ENCODE results near the gene NETO2.
"Not testable (repeated sequence)": the region's sequence is repeated elsewhere in the genome, so short reads cannot be mapped to it uniquely, and the experiment has no call there.

NETO2 gene

GRCh38 chr16:47134550-47134949, 9.2 kb downstream of the NETO2 start:
- no peak for DNase-seq

DNA sequence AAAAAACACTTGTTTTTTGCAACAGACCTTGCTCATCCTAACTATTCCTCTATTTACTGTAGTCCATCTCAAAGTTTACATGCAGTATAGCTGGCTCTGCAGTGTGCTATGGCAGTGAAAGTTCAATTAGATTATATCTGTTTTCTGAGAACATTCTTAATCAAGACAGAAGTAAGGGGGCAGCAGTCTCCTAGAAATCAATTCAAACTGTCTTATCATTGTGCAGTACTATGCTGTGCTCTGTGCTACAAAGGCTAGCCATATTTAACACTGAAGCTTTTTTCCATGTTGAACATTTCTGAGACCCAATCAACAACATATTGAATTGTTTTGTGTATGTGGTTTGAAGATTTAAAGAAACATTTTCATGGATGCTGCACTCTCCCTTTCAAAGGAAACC, 11.4 kb downstream of the NETO2 start:
- DNase-seq = no peak

DNA sequence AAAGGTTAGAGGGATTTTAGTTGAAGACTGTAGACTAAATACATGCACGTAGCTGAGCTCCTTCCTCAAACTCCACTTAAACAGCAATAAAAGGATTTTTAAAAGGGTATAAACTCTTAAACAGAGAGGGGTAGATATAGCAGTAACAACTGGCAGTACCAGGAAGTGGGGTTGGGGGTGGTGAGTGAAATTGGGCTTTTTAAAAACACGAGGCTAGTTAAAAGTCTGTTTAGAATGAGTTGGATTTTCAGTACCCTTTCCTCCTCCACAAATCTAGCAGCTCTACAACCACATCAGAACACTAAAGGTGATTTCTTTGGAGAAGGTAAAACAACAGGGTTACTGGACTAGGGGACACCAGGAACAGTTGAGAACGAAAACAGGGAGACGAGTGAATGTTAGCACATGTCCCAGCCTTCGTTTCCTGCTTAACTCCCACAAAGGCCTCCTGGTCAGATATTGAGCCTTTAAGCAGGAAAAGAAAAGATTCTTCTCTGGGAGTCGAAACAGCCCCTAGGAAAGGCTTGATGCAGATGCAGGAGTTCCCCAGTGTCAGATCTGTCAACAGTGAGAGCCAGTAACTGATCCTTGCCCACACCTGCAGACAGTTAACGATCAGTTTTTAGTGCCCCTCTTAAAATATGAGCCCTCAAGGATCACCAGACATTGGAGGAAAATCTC, 13.8 kb downstream of the NETO2 start:
- DNase-seq = no peak

DNA sequence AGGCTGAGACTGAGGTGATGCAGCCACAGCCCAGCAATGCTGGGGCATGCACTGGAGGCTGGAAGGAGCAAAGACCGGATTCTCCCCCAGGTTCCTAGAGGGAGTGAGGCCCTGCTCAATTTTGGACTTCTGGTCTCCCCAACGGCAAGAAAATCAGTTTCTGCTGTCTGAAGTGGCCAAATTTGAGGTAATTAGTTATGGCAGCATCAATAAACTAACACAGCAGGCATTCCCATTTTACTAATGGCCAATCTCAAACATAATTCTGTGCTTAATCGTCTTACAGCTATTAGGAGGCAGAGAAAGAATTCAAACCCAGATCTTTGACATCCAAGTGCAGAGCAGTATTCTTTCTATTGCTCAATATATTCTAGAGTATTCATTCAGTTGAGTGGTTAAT, 16.2 kb downstream of the NETO2 start:
- no peak for DNase-seq

DNA sequence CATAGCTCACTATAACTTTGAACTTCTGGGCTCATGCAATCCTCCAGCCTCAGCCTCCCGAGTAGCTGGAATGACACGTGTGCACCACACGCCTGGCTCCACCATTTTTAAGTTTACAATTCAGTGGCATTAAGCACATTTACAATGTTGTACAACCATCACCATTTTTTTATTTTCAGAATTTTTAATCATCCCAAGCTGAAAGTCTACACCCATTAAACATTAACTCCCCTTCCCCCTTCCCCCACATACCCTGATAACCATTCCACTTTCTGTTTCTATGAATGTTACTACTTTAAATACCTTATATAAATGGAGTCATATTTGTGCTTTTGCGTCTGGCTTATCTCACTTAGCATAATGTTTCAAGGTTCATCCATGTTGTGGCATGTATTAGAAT, 18.0 kb downstream of the NETO2 start:
- no peak for DNase-seq

DNA sequence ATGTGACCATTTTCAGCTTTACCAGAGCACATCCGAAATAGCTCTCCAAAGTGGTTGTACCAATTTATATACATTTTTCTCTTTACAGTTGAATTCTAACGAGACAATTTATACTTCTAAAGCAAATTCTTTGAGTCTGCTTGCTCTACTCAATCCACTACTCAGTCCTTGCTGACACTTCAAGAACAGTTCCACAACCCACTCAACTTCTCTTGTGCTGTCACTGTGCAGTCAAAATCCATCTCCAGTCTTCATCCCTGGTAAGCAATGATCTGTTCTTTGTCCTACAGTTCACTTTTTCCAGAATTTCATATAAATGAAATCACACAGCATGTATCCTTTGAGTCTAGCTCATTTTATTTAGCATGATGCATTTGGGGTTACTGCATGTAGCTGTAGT, 30.6 kb downstream of the NETO2 start:
- no peak for DNase-seq

DNA sequence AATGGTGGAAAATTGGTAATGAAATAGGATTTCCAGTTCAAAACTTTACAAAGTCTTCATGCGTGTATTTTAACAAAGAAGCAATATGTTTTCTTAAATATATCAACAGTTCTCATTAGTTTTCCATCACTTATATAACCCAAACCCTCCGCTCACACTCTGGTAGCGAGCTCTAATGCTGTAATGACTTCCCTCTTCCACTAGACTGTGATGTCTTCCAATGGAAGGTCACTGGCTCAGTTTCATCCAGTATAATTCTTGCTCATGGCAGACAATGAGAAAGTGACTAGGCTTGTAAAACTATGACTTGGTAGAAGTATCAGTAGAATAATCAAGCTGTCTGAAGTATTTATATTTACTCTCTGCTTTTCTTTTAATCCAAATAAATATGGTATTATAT, 32.8 kb downstream of the NETO2 start:
- no peak for DNase-seq

- DNase-seq = no peak
Observed at GRCh38 chr16:47109361-47109760, 34.4 kb downstream of the NETO2 start.

GRCh38 chr16:47102921-47103320, 40.8 kb downstream of the NETO2 start:
- not testable (repeated sequence) for DNase-seq

DNA sequence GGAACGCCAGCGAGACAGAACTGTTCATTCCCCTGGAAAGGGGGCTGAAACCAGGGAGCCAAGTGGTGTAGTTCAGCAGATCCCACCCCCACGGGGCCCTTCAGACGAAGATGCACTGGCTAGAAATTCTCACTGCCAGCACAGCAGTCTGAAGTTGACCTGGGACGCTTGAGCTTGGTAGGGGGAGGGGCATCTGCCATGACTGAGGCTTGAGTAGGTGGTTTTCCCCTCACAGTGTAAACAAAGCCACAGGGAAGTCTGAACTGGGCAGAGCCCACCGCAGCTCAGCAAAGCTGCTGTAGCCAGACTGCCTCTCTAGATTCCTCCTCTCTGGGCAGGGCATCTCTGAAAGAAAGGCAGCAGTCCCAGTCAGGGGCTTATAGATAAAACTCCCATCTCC, 46.6 kb downstream of the NETO2 start:
- DNase-seq = peak; percentile 29

GRCh38 chr16:47096297-47096696, 47.4 kb downstream of the NETO2 start:
- peak; percentile 56 for DNase-seq

- DNase-seq = no peak
Observed at GRCh38 chr16:47084198-47084597, 59.5 kb downstream of the NETO2 start.

- DNase-seq = no peak
Observed at GRCh38 chr16:47082099-47082865, 61.5 kb downstream of the NETO2 start.

GRCh38 chr16:47081115-47081514, 62.6 kb downstream of the NETO2 start:
- no peak for DNase-seq

GRCh38 chr16:47079860-47080259, 63.9 kb downstream of the NETO2 start:
- no peak for DNase-seq

GRCh38 chr16:47073223-47074155, 70.3 kb downstream of the NETO2 start:
- no peak for DNase-seq

DNA sequence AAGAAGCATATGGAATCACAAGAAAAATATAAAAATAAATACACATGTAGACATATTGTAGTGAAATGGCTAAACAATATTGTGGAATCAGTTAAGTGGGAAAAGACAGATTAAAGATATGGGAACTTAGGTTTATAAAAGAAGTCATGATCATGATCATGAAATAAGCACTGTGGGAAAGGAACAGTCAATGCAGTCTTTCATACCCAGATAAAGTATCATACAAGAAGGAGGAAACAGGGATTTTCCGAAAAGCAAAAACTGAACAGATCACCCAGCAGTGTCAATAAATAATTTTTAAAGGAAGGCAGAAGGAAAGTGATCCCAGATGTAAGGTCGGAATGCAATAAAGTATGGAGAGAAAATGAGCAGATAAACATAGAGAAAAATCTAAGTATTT, 71.6 kb downstream of the NETO2 start:
- no peak for DNase-seq

DNA sequence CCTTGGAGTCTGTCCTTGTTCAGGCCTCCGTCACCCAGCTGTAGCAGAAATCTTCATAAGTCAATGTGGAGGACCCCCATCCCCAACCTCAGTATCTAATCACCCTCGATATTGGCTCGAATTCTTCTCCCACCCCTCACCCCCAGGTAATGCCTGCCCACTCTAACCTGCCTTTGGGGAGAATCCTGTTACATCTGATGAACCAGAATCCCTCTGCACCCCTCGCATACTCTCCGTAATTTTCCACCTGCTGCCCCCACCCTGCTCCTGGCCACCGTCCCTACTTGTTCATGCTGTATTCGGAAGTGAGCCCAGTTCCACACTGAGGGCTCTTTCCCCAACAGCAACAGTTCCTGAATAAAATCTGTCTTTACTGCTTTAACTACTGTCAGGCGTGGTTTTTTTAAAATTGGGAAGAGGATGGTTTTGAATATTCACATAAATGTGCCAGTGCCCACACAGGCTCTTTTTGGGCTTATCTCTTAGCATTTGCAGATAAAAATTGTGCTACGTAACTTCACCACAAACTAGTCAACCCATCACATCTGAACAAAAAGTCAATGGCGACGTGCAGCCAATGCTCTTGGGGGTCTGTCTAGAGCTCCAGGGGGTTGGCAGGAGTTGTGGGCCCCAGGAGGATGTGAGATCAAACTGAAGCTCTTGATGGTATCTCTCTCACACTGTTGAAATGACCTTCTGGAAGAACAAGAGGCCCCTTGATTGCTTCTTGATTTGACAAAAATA, 73.7 kb downstream of the NETO2 start:
- DNase-seq = no peak

DNA sequence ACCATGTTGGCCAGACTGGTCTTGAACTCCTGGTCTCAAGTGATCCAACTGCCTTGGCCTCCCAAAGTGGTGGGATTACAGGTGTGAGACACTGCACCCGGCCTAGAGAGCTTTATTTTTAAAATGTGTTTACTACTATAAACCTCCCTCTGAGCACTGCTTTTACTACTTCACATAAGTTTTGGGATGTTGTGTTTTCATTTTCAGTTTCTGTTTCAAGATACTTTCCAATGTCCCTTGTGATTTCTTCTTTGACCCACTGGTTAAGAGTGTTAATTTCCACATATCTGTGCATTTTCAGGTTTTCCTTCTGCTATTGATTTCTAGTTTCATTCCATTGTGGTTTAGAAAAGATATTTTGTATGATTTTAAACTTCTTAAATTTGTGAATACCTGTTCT, 74.4 kb downstream of the NETO2 start:
- DNase-seq = no peak

- no peak for DNase-seq
Observed at GRCh38 chr16:47067203-47067602, 76.5 kb downstream of the NETO2 start.

DNA sequence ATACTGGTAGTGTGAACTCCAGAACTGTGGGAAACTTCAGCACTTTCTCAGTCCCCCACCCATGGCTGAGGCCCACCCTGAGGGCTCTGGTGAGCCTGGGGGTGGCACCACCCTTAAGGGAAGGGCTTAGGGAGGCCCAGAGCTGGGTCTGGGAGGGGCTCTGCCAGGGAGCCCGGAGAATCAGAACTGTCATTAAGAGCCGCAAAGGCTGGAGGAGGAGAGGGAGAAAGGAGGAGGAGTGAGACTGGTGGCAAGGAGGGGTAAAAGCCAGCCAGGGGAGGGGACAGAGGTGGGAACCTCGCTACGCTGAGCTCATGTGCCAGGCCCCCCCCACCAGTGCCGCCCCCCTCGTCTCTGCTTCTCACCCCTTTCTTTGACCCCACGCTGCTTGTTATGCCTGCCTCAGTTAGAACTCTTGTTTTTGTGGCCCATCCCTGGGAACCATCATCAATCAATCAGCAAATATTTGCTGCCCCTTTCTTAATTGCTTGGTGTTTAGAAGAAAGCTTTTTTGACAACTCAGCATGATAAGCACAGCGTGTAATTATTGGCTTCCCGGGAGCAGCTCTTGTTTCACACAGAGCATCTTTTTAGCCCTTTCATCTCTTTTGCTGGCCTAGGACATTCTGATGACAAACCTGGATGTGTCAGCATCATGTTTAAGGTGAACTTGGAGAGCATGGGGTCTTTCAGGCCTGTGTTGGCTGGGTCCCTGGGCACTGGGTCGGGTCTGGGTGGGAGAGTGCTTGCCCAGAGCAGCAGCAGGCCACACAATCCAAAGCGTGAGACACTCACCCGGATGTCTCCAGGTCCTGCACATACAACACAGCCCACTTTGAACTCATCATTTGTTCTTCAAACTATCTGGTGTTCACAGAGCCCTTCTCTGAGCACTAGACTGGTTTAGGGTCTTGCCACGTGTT, 77.7 kb downstream of the NETO2 start:
- no peak for DNase-seq

GRCh38 chr16:47064775-47065174, 79.0 kb downstream of the NETO2 start:
- no peak for DNase-seq
